MM.1S (cell line): ENCODE measurements around the gene TRMT1.

Experiments
- DNase-seq: peaks from one replicate; pipeline ENCODE4 v3.0.0-alpha.2; 2015
- H2AFZ ChIP-seq: fragments of 300-600 bp; sonication (generic); 2 replicates; pipeline ENCODE4 v1.6.0; 2016; ENCODE audit warnings: antibody characterized with exemption, low read length
- H3F3A ChIP-seq: fragments of 300-600 bp; sonication (generic); 2 replicates; pipeline ENCODE4 v1.6.1; 2016; ENCODE audit warnings: mild to moderate bottlenecking, antibody characterized with exemption, low read length, moderate library complexity, mixed read lengths; ENCODE audit not compliant: insufficient read depth
- H3K27ac ChIP-seq: fragments of 300-600 bp; sonication (generic); 2 replicates; pipeline ENCODE4 v1.5.1; 2016; ENCODE audit warnings: mild to moderate bottlenecking, low read length
- H3K27me3 ChIP-seq: fragments of 300-600 bp; sonication (generic); replicated peaks from 2 replicates; pipeline ENCODE4 v1.6.0; 2016; ENCODE audit warnings: low read length; ENCODE audit not compliant: insufficient read depth
- H3K36me3 ChIP-seq: fragments of 300-600 bp; sonication (generic); replicated peaks from 2 replicates; pipeline ENCODE4 v1.6.1; 2016; ENCODE audit warnings: mild to moderate bottlenecking, low read length, mixed read lengths; ENCODE audit not compliant: insufficient read depth
- H3K4me1 ChIP-seq: fragments of 300-600 bp; sonication (generic); 2 replicates; pipeline ENCODE4 v1.6.1; 2016; ENCODE audit warnings: low read length, mixed read lengths
- H3K4me2 ChIP-seq: fragments of 300-600 bp; sonication (generic); 2 replicates; pipeline ENCODE4 v1.6.0; 2016; ENCODE audit warnings: low read depth, low read length
- H3K4me3 ChIP-seq: fragments of 300-600 bp; sonication (generic); 2 replicates; pipeline ENCODE4 v1.5.1; 2016; ENCODE audit warnings: low read length, mixed read lengths
- H3K79me2 ChIP-seq: fragments of 300-600 bp; sonication (generic); 2 replicates; pipeline ENCODE4 v1.6.1; 2016; ENCODE audit warnings: mixed run types, low read length, mixed read lengths
- H3K9ac ChIP-seq: fragments of 300-600 bp; sonication (generic); 2 replicates; pipeline ENCODE4 v1.6.1; 2016; ENCODE audit warnings: low read length, mixed read lengths
- H3K9me2 ChIP-seq: fragments of 300-600 bp; sonication (generic); replicated peaks from 2 replicates; pipeline ENCODE4 v1.6.1; 2016; ENCODE audit warnings: mild to moderate bottlenecking, low read length, mixed read lengths; ENCODE audit not compliant: insufficient read depth
- H3K9me3 ChIP-seq: fragments of 300-600 bp; sonication (generic); replicated peaks from 2 replicates; pipeline ENCODE4 v1.6.1; 2016; ENCODE audit warnings: mild to moderate bottlenecking, low read length, mixed read lengths; ENCODE audit not compliant: insufficient read depth
- H4K20me1 ChIP-seq: fragments of 300-600 bp; sonication (generic); 2 replicates; pipeline ENCODE4 v1.6.1; 2016; ENCODE audit warnings: mild to moderate bottlenecking, low read length, moderate library complexity, mixed read lengths; ENCODE audit not compliant: insufficient read depth
- CTCF ChIP-seq: fragments of 300-600 bp; sonication (generic); IDR thresholded peaks from 2 replicates; pipeline ENCODE4 v1.5.1; 2016; ENCODE audit warnings: antibody characterized with exemption, low read length, mixed read lengths
- EZH2 ChIP-seq: fragments of 300-600 bp; sonication (generic); optimal IDR thresholded peaks from 2 replicates; pipeline ENCODE3; 2017; ENCODE audit warnings: low read depth, mild to moderate bottlenecking, antibody characterized with exemption, low read length, mixed read lengths
- EZH2phosphoT487 ChIP-seq: fragments of 300-600 bp; sonication (generic); IDR thresholded peaks from 2 replicates; pipeline ENCODE4 v1.6.1; 2018; ENCODE audit warnings: antibody characterized with exemption, low read length

Gene TRMT1

GRCh38 chr19:13120031-13120430, 3.5 kb upstream of the TRMT1 start:
- Histone ChIP-seq H3K4me1 (peaks cover 15% of the 10 kb centered on the region), H3K27ac (no peak overlapping the region), H3F3A (peaks cover 12% of the 10 kb centered on the region), H3K79me2 (peaks cover 77% of the 10 kb centered on the region), H3K27me3 (no peaks in the 10 kb centered on the region), H3K9ac (no peak overlapping the region), H3K4me3 (no peak overlapping the region), H3K9me3 (no peaks in the 10 kb centered on the region), H3K4me2 (no peak overlapping the region), H3K36me3 (no peaks in the 10 kb centered on the region), H2AFZ (no peak overlapping the region), H4K20me1 (peaks cover 17% of the 10 kb centered on the region), H3K9me2 (no peaks in the 10 kb centered on the region)
- TF ChIP-seq CTCF, result no peak
- TF ChIP-seq EZH2, result no peak
- no peak for TF ChIP-seq EZH2phosphoT487
- no peak for DNase-seq

DNA sequence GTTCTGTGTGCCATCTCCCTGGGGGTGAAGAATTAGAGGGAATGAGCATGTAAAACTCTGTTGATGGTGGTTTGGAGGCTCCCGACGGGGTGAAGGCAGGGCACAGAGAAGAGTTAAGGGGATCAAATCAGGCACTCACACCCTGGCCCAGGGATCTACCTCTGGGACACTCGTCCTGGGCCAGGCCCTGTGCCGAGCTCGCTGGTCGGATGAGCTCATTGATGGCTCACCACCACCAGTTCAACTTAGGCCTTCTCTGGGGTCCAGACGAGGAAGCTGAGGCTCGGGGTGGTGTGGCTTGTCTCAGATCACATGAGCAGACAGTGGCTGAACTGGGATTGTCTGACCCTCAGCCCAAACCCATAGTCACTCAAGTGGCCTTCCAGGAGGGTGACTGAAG, 3.1 kb upstream of the TRMT1 start:
- no peak for DNase-seq
- Histone ChIP-seq H4K20me1 (peaks cover 17% of the 10 kb centered on the region), H3K79me2 (peaks cover 77% of the 10 kb centered on the region), H3K27me3 (no peaks in the 10 kb centered on the region), H3K36me3 (no peaks in the 10 kb centered on the region), H3F3A (peaks cover 12% of the 10 kb centered on the region), H3K27ac (no peak overlapping the region), H3K4me2 (peak overlapping the region; percentile 67; the same call in 1 of the 2 replicates), H3K9me3 (no peaks in the 10 kb centered on the region), H2AFZ (no peak overlapping the region), H3K4me3 (no peak overlapping the region), H3K9me2 (no peaks in the 10 kb centered on the region), H3K9ac (no peak overlapping the region), H3K4me1 (peaks cover 18% of the 10 kb centered on the region)
- no peak for TF ChIP-seq EZH2
- TF ChIP-seq EZH2phosphoT487, result no peak
- no peak for TF ChIP-seq CTCF

DNA sequence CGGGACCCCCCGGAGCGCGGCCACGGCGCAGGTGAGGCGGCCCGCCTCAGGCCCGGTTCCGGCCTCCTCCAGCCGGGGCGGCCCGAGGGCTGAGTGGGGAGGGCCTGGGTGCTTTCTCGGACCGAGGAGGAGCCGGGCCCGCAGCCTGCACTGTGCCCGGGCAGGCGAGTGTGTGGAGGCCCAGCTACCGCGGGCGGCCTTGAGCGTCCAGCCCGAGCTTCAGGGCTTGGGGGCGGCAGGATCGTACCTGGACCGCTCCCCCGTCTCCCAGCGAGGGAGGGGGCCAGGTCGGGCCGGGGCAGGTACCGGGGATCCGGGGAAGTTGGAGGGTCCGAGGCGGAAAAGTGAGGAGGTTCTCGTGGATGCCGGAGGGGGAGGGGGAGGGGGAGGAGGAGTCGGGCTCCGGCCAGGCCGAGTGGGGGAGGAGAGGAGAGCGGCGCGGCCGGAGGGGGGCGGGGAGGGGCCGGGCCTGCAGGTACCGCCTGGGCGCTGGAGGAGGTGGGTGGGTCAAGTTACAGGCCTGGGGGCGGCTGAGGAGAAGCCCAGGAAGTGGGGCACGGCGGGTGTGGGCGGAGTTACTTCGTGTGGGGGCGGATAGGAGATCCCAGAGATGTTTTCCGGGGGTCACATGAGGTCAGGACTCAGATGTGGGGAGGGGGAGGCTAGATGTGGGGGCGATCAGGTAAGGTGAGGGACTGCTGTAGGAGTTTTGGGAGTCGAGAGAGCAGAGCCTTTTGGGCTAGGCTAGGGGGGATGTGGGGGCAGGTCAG, 2.1 kb upstream of the TRMT1 start:
- no peak for TF ChIP-seq EZH2
- Histone ChIP-seq H3K9me2 (no peaks in the 10 kb centered on the region), H3K4me1 (peaks cover 18% of the 10 kb centered on the region), H3K4me2 (peak overlapping the region; percentile 67), H3K9ac (peak overlapping the region; percentile 90), H4K20me1 (peaks cover 17% of the 10 kb centered on the region), H3K79me2 (peaks cover 72% of the 10 kb centered on the region), H3K4me3 (peak overlapping the region; percentile 99), H3F3A (peaks cover 12% of the 10 kb centered on the region), H3K27ac (no peak overlapping the region), H3K36me3 (no peaks in the 10 kb centered on the region; the same call in 1 of the 2 replicates), H3K27me3 (no peaks in the 10 kb centered on the region), H3K9me3 (no peaks in the 10 kb centered on the region), H2AFZ (0 out of 2 replicates have a peak overlapping the region, but pooled peaks have one; percentile 42)
- DNase-seq, result peak; percentile 38

- Histone ChIP-seq H3F3A (peaks cover 12% of the 10 kb centered on the region), H3K36me3 (no peaks in the 10 kb centered on the region; the same call in 1 of the 2 replicates), H3K4me3 (peak within 1 kb of the TSS; percentile 99), H3K27ac (peak within 1 kb of the TSS; percentile 67), H4K20me1 (peaks cover 17% of the 10 kb centered on the region), H3K79me2 (peaks cover 65% of the 10 kb centered on the region), H2AFZ (peak within 1 kb of the TSS; percentile 74), H3K9ac (peak within 1 kb of the TSS; percentile 90), H3K9me3 (no peaks in the 10 kb centered on the region), H3K9me2 (no peaks in the 10 kb centered on the region), H3K27me3 (no peaks in the 10 kb centered on the region), H3K4me1 (peaks cover 18% of the 10 kb centered on the region), H3K4me2 (peak within 1 kb of the TSS; percentile 67)
- TF ChIP-seq EZH2 (no peak), CTCF (no peak), EZH2phosphoT487 (no peak)
- DNase-seq, result peak; percentile 89
Measured at GRCh38 chr19:13117772-13118423, 1.4 kb upstream of the TRMT1 start, which contains the start of gene NACC1. Gene NACC1 (plus strand): TSS chr19:13118264. CDS start chr19:13135208, 16,944 bp downstream.
